HEK293 (cell line): ENCODE measurements around the gene PPFIA4.
A peak's percentile ranks its signal among the peaks of the same experiment; 100 is the strongest.
"Not testable (repeated sequence)": the region's sequence is repeated elsewhere in the genome, so short reads cannot be mapped to it uniquely, and the experiment has no call there.

Experiments used
- CTCF ChIA-PET: fragments of 350-600 bp; formaldehyde crosslinking; extraction: SDS; loops from one replicate; lab custom pipeline; 2021; ENCODE audit warnings: antibody characterized with exemption; lab: Yijun Ruan, JAX
- POLR2A ChIA-PET: fragments of 300-600 bp; formaldehyde crosslinking; extraction: SDS; loops from one replicate; lab custom pipeline; 2020; ENCODE audit warnings: antibody characterized with exemption, inconsistent platforms; lab: Yijun Ruan, JAX
- H3K27ac ChIP-seq: fragments of 200-500 bp; sonication (Bioruptor generic); 2 replicates; pipeline ENCODE4 v1.5.1; 2014; ENCODE audit warnings: low read depth, low read length, control low read depth, inconsistent platforms; ENCODE audit errors: extremely low read depth
- H3K36me3 ChIP-seq, 2 experiments: fragments of 200-500 bp in 1 of 2; sonication (Bioruptor generic) in 1 of 2; 1 replicate in 1 of 2; 2 replicates in 1 of 2; pipeline ENCODE4 v1.5.1; 2014 to 2017; ENCODE audit warnings: inconsistent platforms in 2 of 2, low read length in 2 of 2; ENCODE audit not compliant: control insufficient read depth in 2 of 2, insufficient read depth in 1 of 2
- H3K4me1 ChIP-seq: fragments of 200-500 bp; sonication (Bioruptor generic); 2 replicates; pipeline ENCODE4 v1.5.1; 2014; ENCODE audit warnings: mild to moderate bottlenecking, low read length, inconsistent platforms; ENCODE audit not compliant: control insufficient read depth, insufficient read depth
- H3K4me3 ChIP-seq: 2 replicates; pipeline ENCODE4 v1.5.1; 2011; ENCODE audit warnings: low read depth, mild to moderate bottlenecking, control low read depth, low read length, moderate library complexity
- H3K9me3 ChIP-seq: fragments of 200-500 bp; sonication (Bioruptor generic); 2 replicates; pipeline ENCODE4 v1.5.1; 2014; ENCODE audit warnings: low read depth, low read length, inconsistent platforms; ENCODE audit not compliant: control insufficient read depth, insufficient read depth
- ELK4 ChIP-seq: IDR thresholded peaks from 2 replicates; pipeline ENCODE4 v1.6.1; 2011; ENCODE audit warnings: mild to moderate bottlenecking, low read depth, low read length, borderline replicate concordance
- KLF10 ChIP-seq: fragments of 450-650 bp; IDR thresholded peaks from 2 replicates; pipeline ENCODE4 v1.5.1; 2018; ENCODE audit warnings: missing biosample characterization, mild to moderate bottlenecking, missing genetic modification characterization
- MZF1 ChIP-seq: fragments of 450-650 bp; formaldehyde crosslinking; IDR thresholded peaks from 2 replicates; pipeline ENCODE4 v1.5.1; 2017; ENCODE audit warnings: missing biosample characterization, missing genetic modification characterization, borderline replicate concordance
- OSR2 ChIP-seq: fragments of 450-650 bp; formaldehyde crosslinking; IDR thresholded peaks from 2 replicates; pipeline ENCODE4 v1.5.1; 2016; ENCODE audit warnings: missing biosample characterization, missing genetic modification characterization
- ZBTB26 ChIP-seq: fragments of 450-650 bp; formaldehyde crosslinking; optimal IDR thresholded peaks from 2 replicates; pipeline ENCODE3; 2016; ENCODE audit warnings: missing biosample characterization, mild to moderate bottlenecking, missing genetic modification characterization
- ZBTB49 ChIP-seq: fragments of 450-650 bp; formaldehyde crosslinking; IDR thresholded peaks from 2 replicates; pipeline ENCODE4 v1.5.1; 2016; ENCODE audit warnings: missing biosample characterization, missing genetic modification characterization, low read depth
- ZNF114 ChIP-seq: fragments of 450-650 bp; formaldehyde crosslinking; IDR thresholded peaks from 2 replicates; pipeline ENCODE4 v1.5.0; 2017; ENCODE audit warnings: missing biosample characterization, missing genetic modification characterization
- ZNF146 ChIP-seq: fragments of 450-650 bp; formaldehyde crosslinking; IDR thresholded peaks from 2 replicates; pipeline ENCODE4 v1.5.1; 2016; ENCODE audit warnings: missing biosample characterization, missing genetic modification characterization
- ZNF23 ChIP-seq: fragments of 450-650 bp; formaldehyde crosslinking; IDR thresholded peaks from 2 replicates; pipeline ENCODE4 v1.5.1; 2016; ENCODE audit warnings: missing biosample characterization, missing genetic modification characterization, borderline replicate concordance
- ZNF302 ChIP-seq: fragments of 450-650 bp; formaldehyde crosslinking; IDR thresholded peaks from 2 replicates; pipeline ENCODE4 v1.5.1; 2016; ENCODE audit warnings: missing biosample characterization, missing genetic modification characterization, low read depth
- ZNF354C ChIP-seq: fragments of 450-650 bp; formaldehyde crosslinking; IDR thresholded peaks from 2 replicates; pipeline ENCODE4 v1.5.1; 2016; ENCODE audit warnings: missing biosample characterization, missing genetic modification characterization, low read depth, borderline replicate concordance
- ZNF37A ChIP-seq: fragments of 450-650 bp; IDR thresholded peaks from 2 replicates; pipeline ENCODE4 v1.5.1; 2018; ENCODE audit warnings: missing biosample characterization, missing genetic modification characterization
- ZNF423 ChIP-seq: fragments of 450-650 bp; formaldehyde crosslinking; IDR thresholded peaks from 2 replicates; pipeline ENCODE4 v1.5.1; 2016; ENCODE audit warnings: missing biosample characterization, missing genetic modification characterization
- ZNF610 ChIP-seq: fragments of 450-650 bp; formaldehyde crosslinking; IDR thresholded peaks from 2 replicates; pipeline ENCODE4 v1.5.1; 2016; ENCODE audit warnings: missing biosample characterization, missing genetic modification characterization, borderline replicate concordance
- ZNF664 ChIP-seq: fragments of 450-650 bp; formaldehyde crosslinking; IDR thresholded peaks from 2 replicates; pipeline ENCODE4 v1.5.1; 2016; ENCODE audit warnings: missing biosample characterization, missing genetic modification characterization
- ZNF704 ChIP-seq: fragments of 450-650 bp; formaldehyde crosslinking; IDR thresholded peaks from 2 replicates; pipeline ENCODE4 v1.5.1; 2016; ENCODE audit warnings: missing biosample characterization, missing genetic modification characterization
- ZNF768 ChIP-seq: fragments of 450-650 bp; formaldehyde crosslinking; IDR thresholded peaks from 2 replicates; pipeline ENCODE4 v1.5.1; 2018; ENCODE audit warnings: missing biosample characterization, mild to moderate bottlenecking, missing genetic modification characterization

The PPFIA4 gene

GRCh38 chr1:203000217-203000944 lies 25.9 kb upstream of the PPFIA4 start:
- no peak for TF ChIP-seq ZNF146 (tag by site-specific recombination)
- peak; percentile 77 for TF ChIP-seq ZNF664 (tag by site-specific recombination)
- Histone ChIP-seq H3K9me3 (no peaks in the 10 kb centered on the region), H3K36me3 (no peaks in the 10 kb centered on the region), H3K4me1 (no peaks in the 10 kb centered on the region), H3K27ac (no peak overlapping the region), H3K4me3 (no peak overlapping the region)
- ChIA-PET POLR2A (interaction anchor here (0.9 kb wide), 1 partner anchor 73 kb away, joined by 3 read pairs; the partner anchor contains the start of gene KLHL12), CTCF (interaction anchor here (0.9 to 4.6 kb wide), 8 partner anchors 13 to 481 kb away, joined by 3 to 30 read pairs (median 4); no protein-coding TSS in a partner anchor)

GRCh38 chr1:203001986-203002385 lies 24.3 kb upstream of the PPFIA4 start:
- TF ChIP-seq ZNF37A (tag by site-specific recombination) (no peak), ZBTB26 (tag by site-specific recombination) (no peak), ZNF23 (tag by site-specific recombination) (no peak), ZNF114 (tag by site-specific recombination) (no peak), ZNF610 (tag by site-specific recombination) (no peak), MZF1 (tag by site-specific recombination) (no peak), ELK4 (no peak), KLF10 (tag by site-specific recombination) (no peak), ZNF704 (no peak), OSR2 (tag by site-specific recombination) (no peak), ZNF302 (tag by site-specific recombination) (no peak), ZNF423 (tag by site-specific recombination) (no peak), ZNF354C (tag by site-specific recombination) (no peak)
- Histone ChIP-seq H3K36me3 (no peaks in the 10 kb centered on the region), H3K9me3 (no peaks in the 10 kb centered on the region), H3K27ac (no peak overlapping the region), H3K4me1 (no peaks in the 10 kb centered on the region), H3K4me3 (no peak overlapping the region)
- CTCF ChIA-PET, result no interaction called here
- POLR2A ChIA-PET, result no interaction called here

GRCh38 chr1:203002951-203003350 lies 23.3 kb upstream of the PPFIA4 start:
- no peaks in the 10 kb centered on the region for H3K4me1 ChIP-seq
- CTCF ChIA-PET, result interaction anchor here (0.7 kb wide), 1 partner anchor 436 kb away, joined by 3 read pairs; no protein-coding TSS in a partner anchor
- POLR2A ChIA-PET, result no interaction called here

GRCh38 chr1:203005395-203006142 lies 20.7 kb upstream of the PPFIA4 start:
- H3K9me3 ChIP-seq, H3K27ac ChIP-seq, H3K4me1 ChIP-seq, H3K4me3 ChIP-seq: not testable (repeated sequence)
- ChIA-PET CTCF (interaction anchor here (0.6 to 2.0 kb wide), 10 partner anchors 19 to 813 kb away, joined by 3 to 4 read pairs (median 3); partner anchors contain the start of gene PPFIA4), POLR2A (interaction anchor here (0.7 to 2.0 kb wide), 4 partner anchors 38 to 144 kb away, joined by 3 to 8 read pairs (median 4); partner anchors contain the start of gene RABIF)
- H3K36me3 ChIP-seq, result peaks cover 20 to 21% of the 10 kb centered on the region in 2 experiments

More at GRCh38 chr1:203002951-203003350, 23.3 kb upstream of the PPFIA4 start:
- no peaks in the 10 kb centered on the region for H3K9me3 ChIP-seq
- H3K27ac ChIP-seq, result no peak overlapping the region
- H3K36me3 ChIP-seq, result no peaks in the 10 kb centered on the region
- no peak overlapping the region for H3K4me3 ChIP-seq
- TF ChIP-seq ZBTB49 (no peak), ZNF768 (tag by site-specific recombination) (peak; percentile 63; the same call in 1 of the 2 replicates)
